Measurements from ENCODE around the gene ANO7.

DNA sequence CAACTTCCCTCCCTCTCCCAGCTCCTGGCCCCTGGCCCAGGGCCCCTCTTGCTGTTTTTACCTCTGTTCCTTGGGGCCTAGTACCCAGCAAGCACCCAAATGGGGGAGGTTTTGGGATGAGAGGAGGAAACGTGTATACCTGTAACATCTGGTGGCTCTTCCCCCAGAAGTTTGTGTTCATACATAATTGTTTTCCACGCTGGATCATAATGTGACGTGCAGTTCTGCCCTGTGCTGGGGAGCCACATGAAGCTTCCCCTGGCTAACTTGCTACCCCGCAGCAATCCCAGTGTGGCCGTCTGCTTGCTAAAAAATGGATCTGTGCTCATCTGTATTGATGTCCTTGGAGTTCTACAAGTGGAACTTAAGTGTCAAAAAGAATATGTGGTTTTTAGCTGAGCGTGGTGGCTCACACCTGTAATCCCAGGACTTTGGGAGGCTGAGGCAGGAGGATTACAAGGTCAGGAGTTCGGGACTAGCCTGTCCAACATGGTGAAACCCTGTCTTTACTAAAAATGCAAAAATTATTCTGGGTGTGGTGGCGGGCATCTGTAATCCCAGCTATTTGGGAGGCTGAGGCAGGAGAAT is 36.5 kb downstream of the ANO7 start:
- TF ChIP-seq REST (IDR thresholded peaks at IDR 0.05; ENCODE audit: borderline replicate concordance) (no peak), SMC3 (conservative IDR thresholded peaks at IDR 0.05; ENCODE audit: poor library complexity) (no peak), POLR2AphosphoS5 (IDR thresholded peaks at IDR 0.05) (no peak), TAF1 (IDR thresholded peaks at IDR 0.05; ENCODE audit: low read depth) (no peak), EZH2 (IDR thresholded peaks at IDR 0.05; ENCODE audit: borderline replicate concordance, insufficient read depth, low read length, poor library complexity, severe bottlenecking) (no peak)
- TF ChIP-seq, protein P1, sequence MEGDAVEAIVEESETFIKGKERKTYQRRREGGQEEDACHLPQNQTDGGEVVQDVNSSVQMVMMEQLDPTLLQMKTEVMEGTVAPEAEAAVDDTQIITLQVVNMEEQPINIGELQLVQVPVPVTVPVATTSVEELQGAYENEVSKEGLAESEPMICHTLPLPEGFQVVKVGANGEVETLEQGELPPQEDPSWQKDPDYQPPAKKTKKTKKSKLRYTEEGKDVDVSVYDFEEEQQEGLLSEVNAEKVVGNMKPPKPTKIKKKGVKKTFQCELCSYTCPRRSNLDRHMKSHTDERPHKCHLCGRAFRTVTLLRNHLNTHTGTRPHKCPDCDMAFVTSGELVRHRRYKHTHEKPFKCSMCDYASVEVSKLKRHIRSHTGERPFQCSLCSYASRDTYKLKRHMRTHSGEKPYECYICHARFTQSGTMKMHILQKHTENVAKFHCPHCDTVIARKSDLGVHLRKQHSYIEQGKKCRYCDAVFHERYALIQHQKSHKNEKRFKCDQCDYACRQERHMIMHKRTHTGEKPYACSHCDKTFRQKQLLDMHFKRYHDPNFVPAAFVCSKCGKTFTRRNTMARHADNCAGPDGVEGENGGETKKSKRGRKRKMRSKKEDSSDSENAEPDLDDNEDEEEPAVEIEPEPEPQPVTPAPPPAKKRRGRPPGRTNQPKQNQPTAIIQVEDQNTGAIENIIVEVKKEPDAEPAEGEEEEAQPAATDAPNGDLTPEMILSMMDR (IDR thresholded peaks at IDR 0.05; ENCODE audit: poor library complexity, severe bottlenecking) = no peak

Data from neural cell (in vitro differentiated cells).